K562 (cell line): ENCODE results near the gene KLHL18. TPM values are rescaled to one million over a fixed set of nuclear protein-coding genes. Genes with fewer than 3 reads are reported as not detected.

Experiments used
- ATAC-seq: fragments of 200-7000 bp; cut with Tn5 transposase; 3 replicates; pipeline ENCODE4 v1.9.1; 2020; ENCODE audit warnings: moderate library complexity
- BruUV-seq: library from RNA; stranded (reverse); fragments of 400-500 nt; replicated peaks from 2 replicates; lab custom pipeline; 2021; lab: Mats Ljungman, UMichigan
- CTCF ChIA-PET: fragments of 300-600 bp; formaldehyde crosslinking; extraction: SDS; loops from one replicate; lab custom pipeline; 2021; ENCODE audit warnings: low intra/inter-chr PET ratio; lab: Yijun Ruan, JAX
- POLR2A ChIA-PET: fragments of 300-600, 350-650 bp; sonication (Branson Sonifier 250); formaldehyde crosslinking; extraction: SDS; loops from one replicate; lab custom pipeline; 2021; ENCODE audit warnings: antibody characterized with exemption, inconsistent platforms; lab: Yijun Ruan, JAX
- DNase-seq, 4 experiments: peaks; one replicate each; pipeline versions ENCODE4 v3.0.0 to v3.0.0-alpha.2; 2011 to 2018; ENCODE audit warnings: low spot score in 3 of 4, mixed read lengths in 3 of 4; ENCODE audit errors: extremely low read depth in 1 of 4
- FAIRE-seq: peaks from 2 replicates; lab custom pipeline; 2011; peaks lifted over from hg19 to GRCh38; lab: Jason Lieb, UNC
- H2AFZ ChIP-seq: 2 replicates; pipeline ENCODE4 v1.6.0; 2011; ENCODE audit warnings: low read depth, low read length, control low read depth, inconsistent platforms
- H3K27ac ChIP-seq: fragments of 200-600 bp; 3 replicates; pipeline ENCODE4 v1.8.0; 2011; ENCODE audit warnings: low read depth, mild to moderate bottlenecking, control low read depth, inconsistent platforms, low read length, moderate library complexity, mixed read lengths; ENCODE audit errors: extremely low read depth
- H3K27me3 ChIP-seq, 2 experiments: fragments of 300-600 bp in 1 of 2; 2 replicates in 1 of 2; 3 replicates in 1 of 2; pipeline versions ENCODE4 v1.6.0 to v1.8.0; 2011; ENCODE audit warnings: inconsistent platforms in 2 of 2, low read length in 2 of 2, mild to moderate bottlenecking in 1 of 2, mixed read lengths in 1 of 2, moderate library complexity in 1 of 2; ENCODE audit not compliant: control insufficient read depth in 2 of 2, insufficient read depth in 2 of 2
- H3K36me3 ChIP-seq: fragments of 300-600 bp; 3 replicates; pipeline ENCODE4 v1.8.0; 2011; ENCODE audit warnings: mild to moderate bottlenecking, low read length, inconsistent platforms; ENCODE audit not compliant: control insufficient read depth, insufficient read depth
- H3K4me1 ChIP-seq, 2 experiments: fragments of 200-600 bp in 1 of 2; replicated peaks in 1 of 2; 2 replicates in 1 of 2; 3 replicates in 1 of 2; pipeline versions ENCODE4 v1.5.1 to v1.8.0; 2011; ENCODE audit warnings: inconsistent platforms in 2 of 2, low read length in 2 of 2, mild to moderate bottlenecking in 1 of 2, mixed read lengths in 1 of 2, moderate library complexity in 1 of 2; ENCODE audit not compliant: control insufficient read depth in 2 of 2, insufficient read depth in 2 of 2
- H3K4me2 ChIP-seq: 2 replicates; pipeline ENCODE4 v1.6.1; 2011; ENCODE audit warnings: low read length, control low read depth, inconsistent platforms, mixed read lengths; ENCODE audit not compliant: insufficient read depth
- H3K4me3 ChIP-seq: fragments of 200-600 bp; sonication (generic), shearing (Covaris generic); 2 replicates; pipeline ENCODE4 v1.5.1; 2016; ENCODE audit warnings: control low read depth, inconsistent platforms
- H3K79me2 ChIP-seq: fragments of 200-600 bp; 3 replicates; pipeline ENCODE4 v1.8.0; 2011; ENCODE audit warnings: low read length, inconsistent platforms; ENCODE audit not compliant: control insufficient read depth, insufficient read depth
- H3K9ac ChIP-seq, 2 experiments: 2 replicates each; pipeline versions ENCODE4 v1.6.0 to v1.6.1; 2011; ENCODE audit warnings: low read depth in 2 of 2, low read length in 2 of 2, control low read depth in 1 of 2, inconsistent platforms in 1 of 2, mild to moderate bottlenecking in 1 of 2, mixed read lengths in 1 of 2; ENCODE audit not compliant: insufficient read depth in 1 of 2
- H3K9me1 ChIP-seq: one replicate; pipeline ENCODE4 v1.6.0; 2011; ENCODE audit warnings: inconsistent platforms, mild to moderate bottlenecking, low read length, moderate library complexity; ENCODE audit not compliant: control insufficient read depth, insufficient read depth
- H3K9me3 ChIP-seq: replicated peaks from 2 replicates; pipeline ENCODE4 v1.5.1; 2011; ENCODE audit warnings: low read depth, low read length, inconsistent platforms; ENCODE audit not compliant: control insufficient read depth, insufficient read depth
- H4K20me1 ChIP-seq: replicated peaks from 2 replicates; pipeline ENCODE4 v1.6.1; 2011; ENCODE audit warnings: low read length, inconsistent platforms, mixed read lengths; ENCODE audit not compliant: control insufficient read depth, insufficient read depth
- CBX2 ChIP-seq: fragments of 200-600 bp; sonication (generic); IDR thresholded peaks from one replicate; pipeline ENCODE4 v1.6.1; 2012; ENCODE audit warnings: mild to moderate bottlenecking, low read length, inconsistent platforms; ENCODE audit not compliant: insufficient read depth, poor library complexity, severe bottlenecking
- EP300 ChIP-seq: IDR thresholded peaks from 2 replicates; pipeline ENCODE4 v1.6.1; 2012; ENCODE audit warnings: low read length, improper control_type of control experiment
- HCFC1 ChIP-seq: IDR thresholded peaks from 2 replicates; pipeline ENCODE4 v1.6.1; 2012; ENCODE audit warnings: low read depth, low read length, improper control_type of control experiment
- KDM1A ChIP-seq, 2 experiments: fragments of 450-650 bp; IDR thresholded peaks; 2 replicates each; pipeline ENCODE4 v1.6.1; 2016; ENCODE audit warnings: mild to moderate bottlenecking in 2 of 2
- MCM2 ChIP-seq: fragments of 450-650 bp; IDR thresholded peaks from 2 replicates; pipeline ENCODE4 v1.6.1; 2017; ENCODE audit warnings: low read depth, mild to moderate bottlenecking
- MLLT1 ChIP-seq, 2 experiments: fragments of 450-650 bp; IDR thresholded peaks; 2 replicates each; pipeline ENCODE4 v1.6.1; 2016
- NFIC ChIP-seq: fragments of 450-650 bp; IDR thresholded peaks from 2 replicates; pipeline ENCODE4 v1.6.1; 2017; ENCODE audit warnings: mild to moderate bottlenecking, inconsistent platforms
- PML ChIP-seq: IDR thresholded peaks from 2 replicates; pipeline ENCODE4 v1.6.1; 2012; ENCODE audit warnings: low read length, inconsistent platforms
- SIX5 ChIP-seq, 2 experiments: IDR thresholded peaks; 2 replicates each; pipeline ENCODE4 v1.6.1; 2011; ENCODE audit warnings: low read length in 2 of 2, borderline replicate concordance in 1 of 2, low read depth in 1 of 2, mild to moderate bottlenecking in 1 of 2, moderate library complexity in 1 of 2; ENCODE audit not compliant: insufficient read depth in 1 of 2
- U2AF2 ChIP-seq: fragments of 200-400 bp; formaldehyde crosslinking; optimal IDR thresholded peaks from 2 replicates; pipeline ENCODE3; 2017; ENCODE audit warnings: low read depth, mild to moderate bottlenecking, low read length
- ZNF23 ChIP-seq: fragments of 250-450 bp; sonication (Bioruptor Pico); IDR thresholded peaks from 2 replicates; pipeline ENCODE4 v1.4.0; 2020; ENCODE audit warnings: mild to moderate bottlenecking
- ZNF764 ChIP-seq: fragments of 250-450 bp; sonication (Bioruptor Pico); IDR thresholded peaks from 2 replicates; pipeline ENCODE4 v1.4.0; 2020; ENCODE audit warnings: low read depth, mild to moderate bottlenecking, moderate library complexity
- ZNF77 ChIP-seq: fragments of 250-450 bp; sonication (Bioruptor Pico); IDR thresholded peaks from 2 replicates; pipeline ENCODE4 v1.5.0; 2020
- WGBS: fragments of 100-300 bp; shearing (Covaris generic); methylation state at CpG from one replicate; pipeline ENCODE4 v1.1.6; 2016; ENCODE audit warnings: low coverage, mixed read lengths; ENCODE audit not compliant: insufficient coverage; ENCODE audit errors: missing lambda C conversion rate; 5-methylcytosine and 5-hydroxymethylcytosine counted together
- in situ Hi-C: fragments of 300-500 bp; cut with MboI; formaldehyde crosslinking; loops from 4 replicates; pipeline ENCODE4 v1.15.0; 2018; ENCODE audit warnings: inconsistent platforms, mixed read lengths
- intact Hi-C: fragments of 100-400 bp; cut with micrococcal nuclease; formaldehyde crosslinking; loops from 2 replicates; pipeline ENCODE4 v1.14.2; 2022
- polyA plus RNA-seq, 8 experiments: library from polyadenylated mRNA; depleted of rRNA in 4 of 8; stranded (reverse) in 5 of 8; unstranded in 3 of 8; fragments of >200 nt; fragmentation: Nextera tagmentation in 2 of 8; fragmentation: Illumina TruSeq in 1 of 8; extraction: Ambion mirVana in 2 of 8; extraction: Trizol in 1 of 8; gene quantifications; 2 replicates each; pipeline versions ENCODE4 v1.2.1 to v1.2.3, GENCODE V29; 2011 to 2014; ENCODE audit warnings: inconsistent platforms in 1 of 8, missing spikeins in 1 of 8
- total RNA-seq, 7 experiments: library from RNA; depleted of rRNA in 6 of 7; stranded (reverse); fragments of >200 nt in 6 of 7; fragmentation: Illumina TruSeq in 2 of 7; extraction: Trizol in 2 of 7; gene quantifications; 2 replicates each; pipeline versions ENCODE4 v1.2.1 to v1.2.3, GENCODE V29; 2011 to 2021; ENCODE audit warnings: low replicate concordance in 1 of 7
- TF ChIP-seq, protein P1 (sequence below), 2 experiments: fragments of 450-650 bp; IDR thresholded peaks; 2 replicates each; pipeline ENCODE4 v1.6.1; 2016; ENCODE audit warnings: mild to moderate bottlenecking in 2 of 2, borderline replicate concordance in 1 of 2, low read depth in 1 of 2, moderate library complexity in 1 of 2

The KLHL18 gene
- total and polyA plus RNA-seq, 9 of the 15 experiments (the other 6 are each of a cell fraction or from before 2014, with no cell fraction given) = 26.7 to 97.5 (median 48.7) TPM

- no peaks in the 10 kb centered on the region for H3K9me3 ChIP-seq
- no peaks in the 10 kb centered on the region for H3K27me3 ChIP-seq
- peak overlapping the region; percentile 7; the same call in 2 of the 3 replicates for H3K27ac ChIP-seq
- WGBS = 35% methylated on average over 3 of the region's 3 CpGs
- DNase-seq (peak in 2 of 4 experiments; percentile 43 to 57), FAIRE-seq (peak; percentile 61), ATAC-seq (peak; percentile 9; the same call in 1 of the 3 replicates)
- peak overlapping the region; percentile 20; the same call in 1 of the 2 replicates for H3K4me2 ChIP-seq
- H3K9ac ChIP-seq = no peak overlapping the region
- no TSS peak for BruUV-seq
- peaks cover 57% of the 10 kb centered on the region for H3K36me3 ChIP-seq
- POLR2A ChIA-PET = interaction anchor here (0.7 to 5.0 kb wide), 4 partner anchors 12 to 17 kb away, joined by 4 to 31 read pairs (median 4); no protein-coding TSS in a partner anchor
- CTCF ChIA-PET = no interaction called here
- H3K9me1 ChIP-seq = no peaks in the 10 kb centered on the region
- no peaks in the 10 kb centered on the region for H4K20me1 ChIP-seq
- in situ Hi-C loops (no loop called here), intact Hi-C loops (loop anchor here (2.0 kb wide), 1 partner anchor 16 kb away; no protein-coding TSS in a partner anchor)
- no peak overlapping the region for H2AFZ ChIP-seq
- peaks cover 85% of the 10 kb centered on the region for H3K79me2 ChIP-seq
- peaks cover 11 to 53% of the 10 kb centered on the region in 2 experiments; a peak in 4 of 5 replicates for H3K4me1 ChIP-seq
- no peak overlapping the region for H3K4me3 ChIP-seq
- TF ChIP-seq ZNF764 (no peak), U2AF2 (no peak), EP300 (peak; percentile 22; the same call in 1 of the 2 replicates), HCFC1 (no peak), ZNF23 (CRISPR knock-in tag) (no peak), MLLT1 (IDR thresholded peaks at IDR 0.05) (no peak), ZNF77 (no peak), NFIC (peak; percentile 8; the same call in 1 of the 2 replicates), CBX2 (no peak), SIX5 (IDR thresholded peaks at IDR 0.05; ENCODE audit: borderline replicate concordance in 1 of 2, insufficient read depth in 1 of 2, low read depth in 1 of 2, low read length in 2 of 2) (no peak), MCM2 (no peak), PML (0 out of 2 replicates have a peak, but pooled peaks have one; percentile 50), KDM1A (IDR thresholded peaks at IDR 0.05) (peak in 1 of 2 experiments; percentile 32; a peak in 1 of 4 replicates)
- TF ChIP-seq, protein P1, sequence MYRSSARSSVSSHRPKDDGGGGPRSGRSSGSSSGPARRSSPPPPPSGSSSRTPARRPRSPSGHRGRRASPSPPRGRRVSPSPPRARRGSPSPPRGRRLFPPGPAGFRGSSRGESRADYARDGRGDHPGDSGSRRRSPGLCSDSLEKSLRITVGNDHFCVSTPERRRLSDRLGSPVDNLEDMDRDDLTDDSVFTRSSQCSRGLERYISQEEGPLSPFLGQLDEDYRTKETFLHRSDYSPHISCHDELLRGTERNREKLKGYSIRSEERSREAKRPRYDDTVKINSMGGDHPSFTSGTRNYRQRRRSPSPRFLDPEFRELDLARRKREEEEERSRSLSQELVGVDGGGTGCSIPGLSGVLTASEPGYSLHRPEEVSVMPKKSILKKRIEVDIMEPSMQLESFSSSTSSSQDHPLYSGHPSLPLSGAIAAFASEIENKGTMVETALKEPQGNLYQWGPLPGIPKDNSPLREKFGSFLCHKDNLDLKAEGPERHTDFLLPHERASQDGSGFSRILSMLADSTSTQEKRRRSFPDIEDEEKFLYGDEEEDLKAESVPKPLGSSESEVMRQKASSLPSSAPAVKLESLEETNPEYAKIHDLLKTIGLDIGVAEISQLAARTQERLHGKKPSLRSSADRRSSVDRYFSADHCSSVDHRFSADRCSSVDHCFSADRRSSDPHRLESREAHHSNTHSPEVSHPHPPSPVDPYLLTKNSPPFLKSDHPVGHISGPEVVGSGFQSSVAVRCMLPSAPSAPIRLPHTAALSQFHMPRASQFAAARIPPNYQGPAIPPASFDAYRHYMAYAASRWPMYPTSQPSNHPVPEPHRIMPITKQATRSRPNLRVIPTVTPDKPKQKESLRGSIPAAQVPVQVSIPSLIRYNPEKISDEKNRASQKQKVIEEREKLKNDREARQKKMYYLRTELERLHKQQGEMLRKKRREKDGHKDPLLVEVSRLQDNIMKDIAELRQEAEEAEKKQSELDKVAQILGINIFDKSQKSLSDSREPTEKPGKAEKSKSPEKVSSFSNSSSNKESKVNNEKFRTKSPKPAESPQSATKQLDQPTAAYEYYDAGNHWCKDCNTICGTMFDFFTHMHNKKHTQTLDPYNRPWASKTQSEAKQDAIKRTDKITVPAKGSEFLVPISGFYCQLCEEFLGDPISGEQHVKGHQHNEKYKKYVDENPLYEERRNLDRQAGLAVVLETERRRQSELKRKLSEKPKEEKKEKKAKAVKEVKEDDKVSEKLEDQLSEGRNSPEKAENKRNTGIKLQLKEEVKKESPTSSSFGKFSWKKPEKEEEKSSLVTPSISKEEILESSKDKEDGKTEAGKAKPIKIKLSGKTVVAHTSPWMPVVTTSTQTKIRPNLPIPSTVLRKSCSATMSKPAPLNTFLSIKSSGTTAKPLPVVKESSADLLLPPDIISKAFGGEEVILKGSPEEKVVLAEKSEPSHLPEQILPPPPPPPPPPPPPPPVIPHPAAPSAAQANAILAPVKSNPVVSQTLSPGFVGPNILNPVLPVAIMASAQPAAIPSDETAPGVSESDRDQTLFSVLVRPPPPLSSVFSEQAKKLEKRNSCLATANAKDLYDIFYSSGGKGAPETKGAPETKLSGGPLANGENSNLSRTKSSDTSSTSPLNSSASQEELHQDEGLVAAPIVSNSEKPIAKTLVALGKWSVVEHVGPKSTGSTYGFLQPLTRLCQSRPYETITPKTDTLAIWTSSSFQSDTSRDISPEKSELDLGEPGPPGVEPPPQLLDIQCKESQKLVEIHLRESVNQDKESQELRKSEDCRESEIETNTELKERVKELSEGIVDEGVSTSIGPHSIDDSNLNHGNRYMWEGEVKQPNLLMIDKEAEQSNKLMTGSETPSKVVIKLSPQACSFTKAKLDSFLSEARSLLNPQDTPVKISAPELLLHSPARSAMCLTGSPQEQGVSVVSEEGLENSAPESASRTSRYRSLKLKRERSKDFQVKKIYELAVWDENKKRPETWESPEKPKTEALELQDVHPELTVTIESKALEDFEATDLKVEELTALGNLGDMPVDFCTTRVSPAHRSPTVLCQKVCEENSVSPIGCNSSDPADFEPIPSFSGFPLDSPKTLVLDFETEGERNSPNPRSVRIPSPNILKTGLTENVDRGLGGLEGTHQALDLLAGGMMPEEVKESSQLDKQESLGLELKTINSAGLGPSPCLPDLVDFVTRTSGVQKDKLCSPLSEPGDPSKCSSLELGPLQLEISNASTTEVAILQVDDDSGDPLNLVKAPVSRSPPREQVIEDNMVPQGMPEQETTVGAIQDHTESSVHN (IDR thresholded peaks at IDR 0.05; ENCODE audit: borderline replicate concordance in 1 of 2, low read depth in 1 of 2) = no peak
These were observed 15.7 kb downstream of the KLHL18 start for GRCh38 chr3:47298439-47298838.
